Thyroid gland (tissue), 4 donors: Measurements from ENCODE around the gene C11orf21.

Experiments used
- POLR2A ChIP-seq, 2 donors: fragments of 450-650 bp; IDR thresholded peaks; one replicate each; pipeline ENCODE4 v1.6.1; 2017; ENCODE audit warnings: antibody characterized with exemption in 2 of 2, mild to moderate bottlenecking in 2 of 2, moderate library complexity in 1 of 2
- TF ChIP-seq, protein P1 (sequence below), 6 experiments: fragments of 200-600 bp in 3 of 6; fragments of 450-650 bp in 3 of 6; sonication (generic) in 3 of 6; IDR thresholded peaks; one replicate each; pipeline ENCODE4 v1.5.1; 2016 to 2019; ENCODE audit warnings: antibody characterized with exemption in 6 of 6, mild to moderate bottlenecking in 2 of 6, inconsistent platforms in 1 of 6, moderate library complexity in 1 of 6

- no peak for TF ChIP-seq POLR2A (IDR thresholded peaks at IDR 0.05)
- TF ChIP-seq, protein P1, sequence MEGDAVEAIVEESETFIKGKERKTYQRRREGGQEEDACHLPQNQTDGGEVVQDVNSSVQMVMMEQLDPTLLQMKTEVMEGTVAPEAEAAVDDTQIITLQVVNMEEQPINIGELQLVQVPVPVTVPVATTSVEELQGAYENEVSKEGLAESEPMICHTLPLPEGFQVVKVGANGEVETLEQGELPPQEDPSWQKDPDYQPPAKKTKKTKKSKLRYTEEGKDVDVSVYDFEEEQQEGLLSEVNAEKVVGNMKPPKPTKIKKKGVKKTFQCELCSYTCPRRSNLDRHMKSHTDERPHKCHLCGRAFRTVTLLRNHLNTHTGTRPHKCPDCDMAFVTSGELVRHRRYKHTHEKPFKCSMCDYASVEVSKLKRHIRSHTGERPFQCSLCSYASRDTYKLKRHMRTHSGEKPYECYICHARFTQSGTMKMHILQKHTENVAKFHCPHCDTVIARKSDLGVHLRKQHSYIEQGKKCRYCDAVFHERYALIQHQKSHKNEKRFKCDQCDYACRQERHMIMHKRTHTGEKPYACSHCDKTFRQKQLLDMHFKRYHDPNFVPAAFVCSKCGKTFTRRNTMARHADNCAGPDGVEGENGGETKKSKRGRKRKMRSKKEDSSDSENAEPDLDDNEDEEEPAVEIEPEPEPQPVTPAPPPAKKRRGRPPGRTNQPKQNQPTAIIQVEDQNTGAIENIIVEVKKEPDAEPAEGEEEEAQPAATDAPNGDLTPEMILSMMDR (IDR thresholded peaks at IDR 0.05), result no peak
Observed at GRCh38 chr11:2318123-2318522, 16.4 kb upstream of the C11orf21 start.
